ENCODE data around the gene OPTC. TPM values are rescaled to one million over a fixed set of nuclear protein-coding genes. Genes with fewer than 3 reads are reported as not detected.
A peak's percentile ranks its signal among the peaks of the same experiment; 100 is the strongest.

The OPTC gene
- total RNA-seq, 4 donors from 2014 or later: not detected

GRCh38 chr1:203555511-203556046 lies 61.6 kb downstream of the OPTC start:
- DNase-seq (ENCODE audit: low spot score): no peak
- TF ChIP-seq, protein P1, sequence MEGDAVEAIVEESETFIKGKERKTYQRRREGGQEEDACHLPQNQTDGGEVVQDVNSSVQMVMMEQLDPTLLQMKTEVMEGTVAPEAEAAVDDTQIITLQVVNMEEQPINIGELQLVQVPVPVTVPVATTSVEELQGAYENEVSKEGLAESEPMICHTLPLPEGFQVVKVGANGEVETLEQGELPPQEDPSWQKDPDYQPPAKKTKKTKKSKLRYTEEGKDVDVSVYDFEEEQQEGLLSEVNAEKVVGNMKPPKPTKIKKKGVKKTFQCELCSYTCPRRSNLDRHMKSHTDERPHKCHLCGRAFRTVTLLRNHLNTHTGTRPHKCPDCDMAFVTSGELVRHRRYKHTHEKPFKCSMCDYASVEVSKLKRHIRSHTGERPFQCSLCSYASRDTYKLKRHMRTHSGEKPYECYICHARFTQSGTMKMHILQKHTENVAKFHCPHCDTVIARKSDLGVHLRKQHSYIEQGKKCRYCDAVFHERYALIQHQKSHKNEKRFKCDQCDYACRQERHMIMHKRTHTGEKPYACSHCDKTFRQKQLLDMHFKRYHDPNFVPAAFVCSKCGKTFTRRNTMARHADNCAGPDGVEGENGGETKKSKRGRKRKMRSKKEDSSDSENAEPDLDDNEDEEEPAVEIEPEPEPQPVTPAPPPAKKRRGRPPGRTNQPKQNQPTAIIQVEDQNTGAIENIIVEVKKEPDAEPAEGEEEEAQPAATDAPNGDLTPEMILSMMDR (IDR thresholded peaks at IDR 0.05): no peak
- no peak for ATAC-seq (ENCODE audit: low FRiP score)

GRCh38 chr1:203556047-203556851 lies 62.3 kb downstream of the OPTC start:
- no peak for DNase-seq (ENCODE audit: low spot score)
- ATAC-seq (ENCODE audit: low FRiP score): peak; percentile 26
- TF ChIP-seq, protein P1 (IDR thresholded peaks at IDR 0.05): no peak

GRCh38 chr1:203557390-203557789 lies 63.4 kb downstream of the OPTC start:
- DNase-seq (ENCODE audit: low spot score) (no peak), ATAC-seq (ENCODE audit: low FRiP score) (peak; percentile 26)
- TF ChIP-seq, protein P1 (IDR thresholded peaks at IDR 0.05): no peak

- DNase-seq (ENCODE audit: low spot score) (no peak), ATAC-seq (ENCODE audit: low FRiP score) (peak; percentile 82)
- TF ChIP-seq, protein P1 (IDR thresholded peaks at IDR 0.05): no peak
These were observed 64.3 kb downstream of the OPTC start for GRCh38 chr1:203558064-203558760.

Other genes starting within 250 kb of the OPTC start
- gene BTG2, start 188.6 kb upstream of the OPTC start, total RNA-seq: 100 to 1,000 TPM in 3 of 4 donors, 10 to 100 TPM in 1; 76.3 to 654 (median 238) TPM
- gene FMOD, start 143.0 kb upstream of the OPTC start, total RNA-seq: 100 to 1,000 TPM in 2 of 4 donors, 10 to 100 TPM in 2; 50.6 to 179 (median 90.4) TPM
- 100 to 1,000 TPM in 1 of 4 donors, 10 to 100 TPM in 3; 67.3 to 115 (median 83.2) TPM for gene PRELP, start 18.3 kb upstream of the OPTC start, total RNA-seq
- gene ATP2B4, start 132.7 kb downstream of the OPTC start, total RNA-seq: 100 to 1,000 TPM in 3 of 4 donors, 10 to 100 TPM in 1; 90.4 to 212 (median 146) TPM

Measured in omental fat pad (tissue), 4 donors.